ENCODE data around the gene DNAJC1. TPM values are rescaled to one million over a fixed set of nuclear protein-coding genes. Genes with fewer than 3 reads are reported as not detected.
"Not testable (repeated sequence)": the region's sequence is repeated elsewhere in the genome, so short reads cannot be mapped to it uniquely, and the experiment has no call there.

The DNAJC1 gene
- total and polyA plus RNA-seq, 4 donors = 15.2 to 30.4 (median 22.7) TPM

DNA sequence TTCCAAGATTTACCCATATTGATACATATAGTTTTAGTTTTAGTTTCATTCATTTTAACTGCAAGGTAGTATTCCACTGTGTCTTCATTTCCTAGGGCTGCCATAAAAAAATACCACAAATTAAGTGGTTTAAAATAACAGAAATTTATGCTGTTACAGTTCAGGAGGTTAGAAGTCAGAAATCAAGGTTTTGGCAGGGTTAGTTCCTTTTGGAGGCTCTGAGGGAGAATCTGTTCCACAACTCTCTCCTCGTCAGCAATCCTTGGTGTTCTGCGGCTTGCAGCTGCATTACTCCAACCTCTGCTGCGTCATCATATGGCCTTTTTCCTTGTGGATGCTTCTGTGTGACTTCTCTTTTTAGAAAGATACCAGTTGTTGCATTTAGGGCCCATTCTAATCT lies 176.2 kb downstream of the DNAJC1 start:
- WGBS, 2 donors = 97 to 99% methylated on average over 3 of the region's 3 CpGs
- intact Hi-C loops (cut with DNase I) = no loop called here
- H3K9me3 ChIP-seq (ENCODE audit: control insufficient read depth, low read length) = no peaks in the 10 kb centered on the region

DNA sequence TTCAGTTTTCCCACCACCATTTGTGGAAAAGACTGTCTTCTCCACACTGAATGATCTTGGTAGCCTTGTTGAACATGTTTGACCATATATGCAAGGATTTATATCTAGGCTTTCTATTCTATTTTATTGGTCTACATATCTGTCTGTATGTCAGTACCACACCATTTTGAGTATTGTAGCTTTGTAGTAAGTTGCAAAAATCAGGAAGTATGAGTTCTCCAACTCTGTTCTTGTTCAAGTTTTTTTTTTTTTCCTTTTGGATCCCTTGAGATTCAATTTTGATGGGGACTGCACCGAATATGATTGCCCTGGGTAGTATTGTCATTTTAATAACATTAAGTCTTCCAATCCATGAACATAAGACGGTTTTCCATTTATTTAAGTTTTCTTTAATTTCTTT lies 176.8 kb downstream of the DNAJC1 start:
- Histone ChIP-seq H3K9me3 (ENCODE audit: control insufficient read depth, low read length) (no peaks in the 10 kb centered on the region), H3K27me3 (ENCODE audit: control insufficient read depth in 1 of 2, insufficient read depth in 2 of 2, low read length in 1 of 2) (no peaks in the 10 kb centered on the region), H3K4me3 (ENCODE audit: low read length in 2 of 2) (no peak overlapping the region), H3K36me3 (ENCODE audit: control insufficient read depth in 1 of 2, insufficient read depth in 2 of 2, low read length in 1 of 2) (no peaks in the 10 kb centered on the region), H3K4me1 (ENCODE audit: control insufficient read depth in 1 of 2, insufficient read depth in 2 of 2, low read length in 2 of 2) (no peaks in the 10 kb centered on the region), H3K27ac (ENCODE audit: low read depth in 1 of 2, low read length in 2 of 2) (no peak overlapping the region)
- no peak for DNase-seq
- ATAC-seq (ENCODE audit: low FRiP score) = no peak
- intact Hi-C loops (cut with DNase I) = no loop called here
- 99 to 100% methylated on average over 2 of the region's 2 CpGs for WGBS, 2 donors

More for the DNA sequence above, 176.2 kb downstream of the DNAJC1 start:
- ATAC-seq (ENCODE audit: low FRiP score) (no peak), DNase-seq (no peak)
- no peaks in the 10 kb centered on the region for H3K27me3 ChIP-seq (ENCODE audit: control insufficient read depth in 1 of 2, insufficient read depth in 2 of 2, low read length in 1 of 2)
- H3K4me1 ChIP-seq (ENCODE audit: control insufficient read depth in 1 of 2, insufficient read depth in 2 of 2, low read length in 2 of 2) = no peaks in the 10 kb centered on the region
- H3K27ac ChIP-seq (ENCODE audit: low read depth in 1 of 2, low read length in 2 of 2) = no peak overlapping the region
- no peak overlapping the region for H3K4me3 ChIP-seq (ENCODE audit: low read length in 2 of 2)
- H3K36me3 ChIP-seq (ENCODE audit: control insufficient read depth in 1 of 2, insufficient read depth in 2 of 2, low read length in 1 of 2) = no peaks in the 10 kb centered on the region

DNA sequence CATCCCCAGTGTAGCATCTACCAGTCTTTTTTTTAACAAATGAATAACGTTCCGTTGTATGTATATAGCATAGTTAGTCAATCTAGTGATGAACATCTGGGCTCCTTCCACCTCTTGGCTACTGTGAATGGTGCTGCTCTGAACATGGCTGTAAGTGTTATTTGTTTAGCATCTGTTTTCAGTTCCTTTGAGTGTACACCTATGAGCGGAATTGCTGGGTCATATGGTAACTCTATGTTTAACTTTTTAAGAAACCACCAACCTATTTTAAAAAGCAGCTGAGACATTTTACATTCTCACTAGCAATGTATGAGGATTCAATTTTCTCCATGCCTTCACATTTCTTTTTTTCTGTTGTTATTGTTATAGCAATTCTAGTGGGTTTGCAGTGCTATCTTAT lies 178.2 kb downstream of the DNAJC1 start:
- H3K27ac ChIP-seq (ENCODE audit: low read depth in 1 of 2, low read length in 2 of 2) = no peak overlapping the region
- no peaks in the 10 kb centered on the region for H3K36me3 ChIP-seq (ENCODE audit: control insufficient read depth in 1 of 2, insufficient read depth in 2 of 2, low read length in 1 of 2)
- no peak overlapping the region for H3K4me3 ChIP-seq (ENCODE audit: low read length in 2 of 2)
- intact Hi-C loops (cut with DNase I) = no loop called here
- no peaks in the 10 kb centered on the region for H3K27me3 ChIP-seq (ENCODE audit: control insufficient read depth in 1 of 2, insufficient read depth in 2 of 2, low read length in 1 of 2)
- WGBS, 2 donors = 96 to 97% methylated on average over 3 of the region's 3 CpGs
- DNase-seq (no peak), ATAC-seq (ENCODE audit: low FRiP score) (no peak)
- H3K4me1 ChIP-seq (ENCODE audit: control insufficient read depth in 1 of 2, insufficient read depth in 2 of 2, low read length in 2 of 2) = no peaks in the 10 kb centered on the region
- H3K9me3 ChIP-seq (ENCODE audit: control insufficient read depth, low read length) = no peaks in the 10 kb centered on the region

DNA sequence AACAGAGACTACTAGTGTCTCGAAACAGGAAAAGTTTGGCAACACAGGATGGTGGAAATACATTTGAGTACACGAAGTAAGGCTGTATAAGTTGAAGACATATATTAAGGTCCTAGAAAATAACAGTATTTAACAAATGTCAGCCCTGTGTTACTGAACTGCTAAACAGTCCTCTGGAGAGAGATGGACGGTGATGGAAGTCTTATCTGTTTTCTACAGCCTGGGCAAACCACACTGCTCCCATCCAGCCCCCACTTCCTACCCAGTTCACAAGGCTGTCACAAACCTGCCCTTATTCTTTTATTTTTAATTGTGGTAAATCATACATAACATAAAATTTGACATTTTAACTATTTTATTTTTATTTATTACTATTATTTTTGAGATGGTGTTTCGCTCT lies 179.1 kb downstream of the DNAJC1 start:
- DNase-seq = no peak
- Histone ChIP-seq H3K27me3 (ENCODE audit: control insufficient read depth in 1 of 2, insufficient read depth in 2 of 2, low read length in 1 of 2) (no peaks in the 10 kb centered on the region), H3K36me3 (ENCODE audit: control insufficient read depth in 1 of 2, insufficient read depth in 2 of 2, low read length in 1 of 2) (no peaks in the 10 kb centered on the region), H3K27ac (ENCODE audit: low read depth in 1 of 2, low read length in 2 of 2) (no peak overlapping the region), H3K4me3 (ENCODE audit: low read length in 2 of 2) (no peak overlapping the region), H3K4me1 (ENCODE audit: control insufficient read depth in 1 of 2, insufficient read depth in 2 of 2, low read length in 2 of 2) (no peaks in the 10 kb centered on the region), H3K9me3 (ENCODE audit: control insufficient read depth, low read length) (no peaks in the 10 kb centered on the region)
- no peak for ATAC-seq (ENCODE audit: low FRiP score)
- intact Hi-C loops (cut with DNase I) = no loop called here
- 82 to 83% methylated on average over 4 of the region's 4 CpGs for WGBS, 2 donors

DNA sequence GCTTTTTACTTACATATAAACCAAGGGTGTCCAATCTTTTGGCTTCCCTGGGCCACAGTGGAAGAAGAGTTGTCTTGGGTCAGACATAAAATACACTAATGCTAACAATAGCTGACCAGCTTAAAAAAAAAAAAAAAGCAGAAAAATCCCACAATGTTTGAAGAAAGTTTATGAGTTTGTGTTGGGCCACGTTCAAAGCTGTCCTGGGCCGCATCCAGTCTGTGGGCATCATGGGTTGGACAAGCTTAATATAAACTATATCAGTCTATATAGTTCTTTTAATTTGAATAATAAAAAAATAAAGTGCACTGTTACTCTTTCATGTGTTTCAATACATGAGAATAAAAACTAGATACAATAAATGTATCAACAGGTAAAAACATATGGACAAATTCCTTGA lies 179.9 kb downstream of the DNAJC1 start:
- no peaks in the 10 kb centered on the region for H3K27me3 ChIP-seq (ENCODE audit: control insufficient read depth in 1 of 2, insufficient read depth in 2 of 2, low read length in 1 of 2)
- H3K4me1 ChIP-seq (ENCODE audit: control insufficient read depth in 1 of 2, insufficient read depth in 2 of 2, low read length in 2 of 2) = no peaks in the 10 kb centered on the region
- no peaks in the 10 kb centered on the region for H3K36me3 ChIP-seq (ENCODE audit: control insufficient read depth in 1 of 2, insufficient read depth in 2 of 2, low read length in 1 of 2)
- no peak overlapping the region for H3K27ac ChIP-seq (ENCODE audit: low read depth in 1 of 2, low read length in 2 of 2)
- WGBS, 2 donors = 2 to 7% methylated on average over 2 of the region's 2 CpGs
- no peaks in the 10 kb centered on the region for H3K9me3 ChIP-seq (ENCODE audit: control insufficient read depth, low read length)
- intact Hi-C loops (cut with DNase I) = no loop called here
- H3K4me3 ChIP-seq (ENCODE audit: low read length in 2 of 2) = no peak overlapping the region
- ATAC-seq (ENCODE audit: low FRiP score) (no peak), DNase-seq (no peak)

DNA sequence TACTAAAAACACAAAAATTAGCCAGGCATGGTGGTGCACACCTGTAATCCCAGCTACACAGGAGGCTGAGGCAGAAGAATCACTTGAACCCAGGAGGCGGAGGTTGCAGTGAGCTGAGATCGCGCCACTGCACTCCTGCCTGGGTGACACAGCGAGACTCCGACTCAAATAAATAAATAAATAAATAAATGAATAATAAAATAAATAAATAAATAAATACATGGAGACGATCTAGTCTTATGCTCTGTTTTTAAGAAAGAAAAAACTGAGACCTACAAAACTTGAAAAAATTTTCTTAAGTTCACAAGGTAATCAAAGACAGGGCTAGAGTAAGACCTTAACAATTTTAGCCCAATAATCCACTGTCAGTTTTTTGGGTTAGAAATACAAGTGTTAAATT lies 181.3 kb downstream of the DNAJC1 start:
- H3K27me3 ChIP-seq (ENCODE audit: control insufficient read depth in 1 of 2, insufficient read depth in 2 of 2, low read length in 1 of 2); intact Hi-C loops (cut with DNase I); H3K4me3 ChIP-seq (ENCODE audit: low read length in 2 of 2); H3K9me3 ChIP-seq (ENCODE audit: control insufficient read depth, low read length); H3K27ac ChIP-seq (ENCODE audit: low read depth in 1 of 2, low read length in 2 of 2); H3K4me1 ChIP-seq (ENCODE audit: control insufficient read depth in 1 of 2, insufficient read depth in 2 of 2, low read length in 2 of 2); DNase-seq; H3K36me3 ChIP-seq (ENCODE audit: control insufficient read depth in 1 of 2, insufficient read depth in 2 of 2, low read length in 1 of 2); ATAC-seq (ENCODE audit: low FRiP score): not testable (repeated sequence)
- WGBS, 2 donors = 97 to 99% methylated on average over 6 of the region's 6 CpGs

DNA sequence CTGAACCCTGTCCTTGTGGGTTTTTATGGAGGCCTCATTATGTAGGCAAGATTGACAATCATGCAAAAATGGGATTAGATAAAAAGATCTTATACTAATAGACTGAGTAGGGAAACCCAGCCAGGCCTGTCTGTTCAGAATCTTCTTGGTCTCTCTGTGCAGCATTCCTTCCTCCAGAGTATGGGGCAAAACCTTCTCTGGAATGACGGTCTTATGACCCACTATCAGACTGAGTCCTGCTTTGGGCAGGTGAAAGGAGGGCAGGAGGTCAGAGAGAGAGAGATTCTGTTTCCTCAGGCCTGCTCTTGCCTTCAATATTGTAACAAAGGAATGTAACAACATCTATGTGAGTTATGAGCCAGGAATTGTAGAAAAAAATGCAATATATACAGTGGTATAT lies 182.6 kb downstream of the DNAJC1 start:
- Histone ChIP-seq H3K9me3 (ENCODE audit: control insufficient read depth, low read length) (no peaks in the 10 kb centered on the region), H3K27me3 (ENCODE audit: control insufficient read depth in 1 of 2, insufficient read depth in 2 of 2, low read length in 1 of 2) (no peaks in the 10 kb centered on the region), H3K4me3 (ENCODE audit: low read length in 2 of 2) (no peak overlapping the region), H3K4me1 (ENCODE audit: control insufficient read depth in 1 of 2, insufficient read depth in 2 of 2, low read length in 2 of 2) (no peaks in the 10 kb centered on the region), H3K27ac (ENCODE audit: low read depth in 1 of 2, low read length in 2 of 2) (no peak overlapping the region), H3K36me3 (ENCODE audit: control insufficient read depth in 1 of 2, insufficient read depth in 2 of 2, low read length in 1 of 2) (no peaks in the 10 kb centered on the region)
- ATAC-seq (ENCODE audit: low FRiP score) = no peak
- intact Hi-C loops (cut with DNase I) = no loop called here
- no peak for DNase-seq
- 68 to 83% methylated on average over 1 of the region's 1 CpG for WGBS, 2 donors

- WGBS, 2 donors = 96 to 97% methylated on average over 7 of the region's 7 CpGs
- H3K36me3 ChIP-seq (ENCODE audit: control insufficient read depth in 1 of 2, insufficient read depth in 2 of 2, low read length in 1 of 2); H3K9me3 ChIP-seq (ENCODE audit: control insufficient read depth, low read length); H3K4me1 ChIP-seq (ENCODE audit: control insufficient read depth in 1 of 2, insufficient read depth in 2 of 2, low read length in 2 of 2); DNase-seq; H3K4me3 ChIP-seq (ENCODE audit: low read length in 2 of 2); ATAC-seq (ENCODE audit: low FRiP score); H3K27ac ChIP-seq (ENCODE audit: low read depth in 1 of 2, low read length in 2 of 2); intact Hi-C loops (cut with DNase I); H3K27me3 ChIP-seq (ENCODE audit: control insufficient read depth in 1 of 2, insufficient read depth in 2 of 2, low read length in 1 of 2): not testable (repeated sequence)
Observed at GRCh38 chr10:21818416-21818815, 185.1 kb downstream of the DNAJC1 start.

DNA sequence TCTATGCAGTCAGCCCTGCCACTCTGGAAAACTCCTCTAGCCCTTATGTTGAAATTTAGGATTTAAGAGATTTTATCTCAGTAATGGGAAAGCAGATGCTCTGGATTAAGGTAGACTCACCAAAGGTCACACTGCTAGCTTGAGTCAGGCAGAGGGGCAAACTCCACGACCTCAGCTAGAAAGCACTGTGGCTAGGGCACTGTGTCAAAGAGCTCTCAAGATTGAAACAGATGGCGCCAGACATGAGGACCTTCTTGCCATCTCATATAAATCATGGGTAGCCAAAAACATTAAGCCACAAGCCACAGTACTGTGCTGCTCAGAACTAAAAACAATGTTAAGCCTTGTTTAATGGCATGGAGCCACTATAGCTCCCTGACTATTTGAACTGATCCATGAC lies 188.7 kb downstream of the DNAJC1 start:
- H3K27ac ChIP-seq (ENCODE audit: low read depth in 1 of 2, low read length in 2 of 2) = no peak overlapping the region
- intact Hi-C loops (cut with DNase I) = no loop called here
- 82 to 93% methylated on average over 2 of the region's 2 CpGs for WGBS, 2 donors
- no peak overlapping the region for H3K4me3 ChIP-seq (ENCODE audit: low read length in 2 of 2)
- H3K9me3 ChIP-seq (ENCODE audit: control insufficient read depth, low read length) = no peaks in the 10 kb centered on the region
- no peaks in the 10 kb centered on the region for H3K4me1 ChIP-seq (ENCODE audit: control insufficient read depth in 1 of 2, insufficient read depth in 2 of 2, low read length in 2 of 2)
- no peaks in the 10 kb centered on the region for H3K36me3 ChIP-seq (ENCODE audit: control insufficient read depth in 1 of 2, insufficient read depth in 2 of 2, low read length in 1 of 2)
- DNase-seq = no peak
- no peaks in the 10 kb centered on the region for H3K27me3 ChIP-seq (ENCODE audit: control insufficient read depth in 1 of 2, insufficient read depth in 2 of 2, low read length in 1 of 2)
- no peak for ATAC-seq (ENCODE audit: low FRiP score)
